Stimulated activated CD4-positive, alpha-beta T cell treated with anti-CD3 and anti-CD28 coated beads, Interleukin-4, amount 100 ng/mL, for 1 hour (primary cell): ENCODE data around the gene NBPF1.
"Not testable (repeated sequence)": the region's sequence is repeated elsewhere in the genome, so short reads cannot be mapped to it uniquely, and the experiment has no call there.

ENCODE experiments used
- DNase-seq: peaks from one replicate; pipeline ENCODE4 v3.0.0-alpha.2; 2020

The NBPF1 gene

GRCh38 chr1:16605532-16606505, 7.5 kb downstream of the NBPF1 start:
- DNase-seq: no peak

- DNase-seq: no peak
Observed at GRCh38 chr1:16605213-16605525, 8.2 kb downstream of the NBPF1 start.

- not testable (repeated sequence) for DNase-seq
Observed at GRCh38 chr1:16604514-16605212, 8.7 kb downstream of the NBPF1 start.

GRCh38 chr1:16603623-16604022, 9.7 kb downstream of the NBPF1 start:
- DNase-seq: not testable (repeated sequence)

- not testable (repeated sequence) for DNase-seq
Observed at GRCh38 chr1:16602336-16603011, 10.9 kb downstream of the NBPF1 start.

- not testable (repeated sequence) for DNase-seq
Observed at GRCh38 chr1:16600855-16601786, 12.2 kb downstream of the NBPF1 start.

- not testable (repeated sequence) for DNase-seq
Observed at GRCh38 chr1:16599326-16599725, 14.0 kb downstream of the NBPF1 start.

GRCh38 chr1:16595216-16595615, 18.1 kb downstream of the NBPF1 start:
- not testable (repeated sequence) for DNase-seq

- not testable (repeated sequence) for DNase-seq
Observed at GRCh38 chr1:16591845-16592244, 21.5 kb downstream of the NBPF1 start.

GRCh38 chr1:16588081-16588480, 25.3 kb downstream of the NBPF1 start:
- DNase-seq: not testable (repeated sequence)

GRCh38 chr1:16587639-16588038, 25.7 kb downstream of the NBPF1 start:
- not testable (repeated sequence) for DNase-seq

- not testable (repeated sequence) for DNase-seq
Observed at GRCh38 chr1:16565324-16565723, 48.0 kb downstream of the NBPF1 start.

GRCh38 chr1:16561035-16561434, 52.3 kb downstream of the NBPF1 start:
- DNase-seq: not testable (repeated sequence)

GRCh38 chr1:16560498-16560897, 52.9 kb downstream of the NBPF1 start:
- DNase-seq: not testable (repeated sequence)

- DNase-seq: not testable (repeated sequence)
Observed at GRCh38 chr1:16559688-16560087, 53.7 kb downstream of the NBPF1 start.

GRCh38 chr1:16557034-16557433, 56.3 kb downstream of the NBPF1 start:
- DNase-seq: not testable (repeated sequence)

GRCh38 chr1:16553244-16553643, 60.1 kb downstream of the NBPF1 start:
- DNase-seq: not testable (repeated sequence)

GRCh38 chr1:16550212-16550918, 63.0 kb downstream of the NBPF1 start:
- DNase-seq: not testable (repeated sequence)

GRCh38 chr1:16549545-16549944, 63.8 kb downstream of the NBPF1 start:
- not testable (repeated sequence) for DNase-seq

- DNase-seq: not testable (repeated sequence)
Observed at GRCh38 chr1:16547502-16548241, 65.7 kb downstream of the NBPF1 start.

GRCh38 chr1:16545682-16546095, 67.7 kb downstream of the NBPF1 start:
- DNase-seq: not testable (repeated sequence)
